Measurements from ENCODE around the gene DPPA3.
"Not testable (repeated sequence)": the region's sequence is repeated elsewhere in the genome, so short reads cannot be mapped to it uniquely, and the experiment has no call there.

DPPA3 gene

GRCh38 chr12:7668171-7668570 lies 43.1 kb upstream of the DPPA3 start:
- Histone ChIP-seq H2BK15ac (ENCODE audit: low read length) (no peak overlapping the region), H3K27ac (replicated peaks; ENCODE audit: low read length) (no peak overlapping the region)
- WGBS, 2 donors (ENCODE audit: extremely low coverage in 2 of 2, insufficient read length in 2 of 2, insufficient replicate concordance in 1 of 2): no CpG with 5 or more reads among the region's 5 CpGs

GRCh38 chr12:7675455-7675854 lies 35.8 kb upstream of the DPPA3 start:
- not testable (repeated sequence) for DNase-seq (ENCODE audit: low spot score)

More at GRCh38 chr12:7668171-7668570, 43.1 kb upstream of the DPPA3 start:
- Histone ChIP-seq H3K23ac (ENCODE audit: low read depth, low read length, poor library complexity) (no peak overlapping the region), H2BK5ac (ENCODE audit: low read length) (no peak overlapping the region), H3K27me3 (ENCODE audit: control insufficient read depth in 3 of 3, insufficient read depth in 3 of 3, low read depth in 1 of 3, low read length in 3 of 3) (no peaks in the 10 kb centered on the region), H3K4me3 (ENCODE audit: low read length in 2 of 2) (no peak overlapping the region), H3K4ac (ENCODE audit: low read length) (no peak overlapping the region), H2AK5ac (ENCODE audit: low read depth, low read length) (no peak overlapping the region), H3K9ac (ENCODE audit: low read depth, low read length, poor library complexity) (no peak overlapping the region), H2AFZ (ENCODE audit: low read length) (no peak overlapping the region), H3K18ac (ENCODE audit: low read length) (no peak overlapping the region), H3K36me3 (replicated peaks in 1 of 2; ENCODE audit: control insufficient read depth in 2 of 2, insufficient read depth in 2 of 2, low read length in 2 of 2) (no peaks in the 10 kb centered on the region), H3K9me3 (replicated peaks in 1 of 2; ENCODE audit: control insufficient read depth in 2 of 2, insufficient read depth in 1 of 2, low read depth in 1 of 2, low read length in 2 of 2) (no peaks in the 10 kb centered on the region), H3K79me1 (ENCODE audit: low read depth, low read length) (no peaks in the 10 kb centered on the region), H4K91ac (ENCODE audit: low read depth, low read length, poor library complexity) (no peak overlapping the region), H4K8ac (ENCODE audit: low read depth, low read length) (no peak overlapping the region), H2BK120ac (ENCODE audit: low read depth, low read length) (no peak overlapping the region), H2BK12ac (ENCODE audit: low read length) (no peak overlapping the region), H3K4me1 (ENCODE audit: control insufficient read depth in 2 of 2, insufficient read depth in 1 of 2, low read depth in 1 of 2, low read length in 2 of 2) (no peaks in the 10 kb centered on the region), H3K4me2 (ENCODE audit: insufficient read depth, low read length, poor library complexity, severe bottlenecking) (no peak overlapping the region), H3K14ac (ENCODE audit: low read length) (no peak overlapping the region)
- DNase-seq (ENCODE audit: low spot score): no peak

GRCh38 chr12:7677432-7677888 lies 33.8 kb upstream of the DPPA3 start:
- H2BK15ac ChIP-seq (ENCODE audit: low read length); H3K9me3 ChIP-seq (replicated peaks in 1 of 2; ENCODE audit: control insufficient read depth in 2 of 2, insufficient read depth in 1 of 2, low read depth in 1 of 2, low read length in 2 of 2); H2BK120ac ChIP-seq (ENCODE audit: low read depth, low read length); H2AK5ac ChIP-seq (ENCODE audit: low read depth, low read length); H4K91ac ChIP-seq (ENCODE audit: low read depth, low read length, poor library complexity); H3K4me2 ChIP-seq (ENCODE audit: insufficient read depth, low read length, poor library complexity, severe bottlenecking); H3K9ac ChIP-seq (ENCODE audit: low read depth, low read length, poor library complexity); H3K14ac ChIP-seq (ENCODE audit: low read length); DNase-seq (ENCODE audit: low spot score); H2AFZ ChIP-seq (ENCODE audit: low read length); H3K23ac ChIP-seq (ENCODE audit: low read depth, low read length, poor library complexity); H3K4me1 ChIP-seq (ENCODE audit: control insufficient read depth in 2 of 2, insufficient read depth in 1 of 2, low read depth in 1 of 2, low read length in 2 of 2); H3K4me3 ChIP-seq (ENCODE audit: low read length in 2 of 2); H2BK12ac ChIP-seq (ENCODE audit: low read length); H3K36me3 ChIP-seq (replicated peaks in 1 of 2; ENCODE audit: control insufficient read depth in 2 of 2, insufficient read depth in 2 of 2, low read length in 2 of 2); H3K27me3 ChIP-seq (ENCODE audit: control insufficient read depth in 3 of 3, insufficient read depth in 3 of 3, low read depth in 1 of 3, low read length in 3 of 3); H3K79me1 ChIP-seq (ENCODE audit: low read depth, low read length); H2BK5ac ChIP-seq (ENCODE audit: low read length); H3K4ac ChIP-seq (ENCODE audit: low read length); H3K18ac ChIP-seq (ENCODE audit: low read length); H3K27ac ChIP-seq (replicated peaks; ENCODE audit: low read length); H4K8ac ChIP-seq (ENCODE audit: low read depth, low read length): not testable (repeated sequence)
- WGBS, 2 donors (ENCODE audit: extremely low coverage in 2 of 2, insufficient read length in 2 of 2, insufficient replicate concordance in 1 of 2): no CpG with 5 or more reads among the region's 9 CpGs

More at GRCh38 chr12:7675455-7675854, 35.8 kb upstream of the DPPA3 start:
- not testable (repeated sequence) for H3K4ac ChIP-seq (ENCODE audit: low read length); H2BK15ac ChIP-seq (ENCODE audit: low read length); H3K18ac ChIP-seq (ENCODE audit: low read length); H2BK120ac ChIP-seq (ENCODE audit: low read depth, low read length); H4K91ac ChIP-seq (ENCODE audit: low read depth, low read length, poor library complexity); H3K4me2 ChIP-seq (ENCODE audit: insufficient read depth, low read length, poor library complexity, severe bottlenecking); H3K23ac ChIP-seq (ENCODE audit: low read depth, low read length, poor library complexity); H2AFZ ChIP-seq (ENCODE audit: low read length); H3K14ac ChIP-seq (ENCODE audit: low read length); H2BK5ac ChIP-seq (ENCODE audit: low read length); H3K36me3 ChIP-seq (replicated peaks in 1 of 2; ENCODE audit: control insufficient read depth in 2 of 2, insufficient read depth in 2 of 2, low read length in 2 of 2); H3K9me3 ChIP-seq (replicated peaks in 1 of 2; ENCODE audit: control insufficient read depth in 2 of 2, insufficient read depth in 1 of 2, low read depth in 1 of 2, low read length in 2 of 2); H3K4me1 ChIP-seq (ENCODE audit: control insufficient read depth in 2 of 2, insufficient read depth in 1 of 2, low read depth in 1 of 2, low read length in 2 of 2); H3K79me1 ChIP-seq (ENCODE audit: low read depth, low read length); H3K27ac ChIP-seq (replicated peaks; ENCODE audit: low read length); H3K9ac ChIP-seq (ENCODE audit: low read depth, low read length, poor library complexity); H2BK12ac ChIP-seq (ENCODE audit: low read length); H3K4me3 ChIP-seq (ENCODE audit: low read length in 2 of 2); H4K8ac ChIP-seq (ENCODE audit: low read depth, low read length); H2AK5ac ChIP-seq (ENCODE audit: low read depth, low read length); H3K27me3 ChIP-seq (ENCODE audit: control insufficient read depth in 3 of 3, insufficient read depth in 3 of 3, low read depth in 1 of 3, low read length in 3 of 3)
- no CpG with 5 or more reads among the region's 6 CpGs for WGBS, 2 donors (ENCODE audit: extremely low coverage in 2 of 2, insufficient read length in 2 of 2, insufficient replicate concordance in 1 of 2)

GRCh38 chr12:7678744-7679143 lies 32.5 kb upstream of the DPPA3 start:
- Histone ChIP-seq H3K36me3 (replicated peaks in 1 of 2; ENCODE audit: control insufficient read depth in 2 of 2, insufficient read depth in 2 of 2, low read length in 2 of 2) (no peaks in the 10 kb centered on the region), H3K27ac (replicated peaks; ENCODE audit: low read length) (no peak overlapping the region), H4K8ac (ENCODE audit: low read depth, low read length) (no peak overlapping the region), H3K23ac (ENCODE audit: low read depth, low read length, poor library complexity) (no peak overlapping the region), H3K4me2 (ENCODE audit: insufficient read depth, low read length, poor library complexity, severe bottlenecking) (no peak overlapping the region), H3K27me3 (ENCODE audit: control insufficient read depth in 3 of 3, insufficient read depth in 3 of 3, low read depth in 1 of 3, low read length in 3 of 3) (no peaks in the 10 kb centered on the region), H2BK15ac (ENCODE audit: low read length) (no peak overlapping the region), H3K14ac (ENCODE audit: low read length) (no peak overlapping the region), H3K4me1 (ENCODE audit: control insufficient read depth in 2 of 2, insufficient read depth in 1 of 2, low read depth in 1 of 2, low read length in 2 of 2) (no peaks in the 10 kb centered on the region), H2BK12ac (ENCODE audit: low read length) (no peak overlapping the region), H3K4ac (ENCODE audit: low read length) (no peak overlapping the region), H3K4me3 (ENCODE audit: low read length in 2 of 2) (no peak overlapping the region), H4K91ac (ENCODE audit: low read depth, low read length, poor library complexity) (no peak overlapping the region), H3K9ac (ENCODE audit: low read depth, low read length, poor library complexity) (peak overlapping the region; percentile 0), H3K79me1 (ENCODE audit: low read depth, low read length) (no peaks in the 10 kb centered on the region), H2BK5ac (ENCODE audit: low read length) (no peak overlapping the region), H2AFZ (ENCODE audit: low read length) (no peak overlapping the region), H3K9me3 (replicated peaks in 1 of 2; ENCODE audit: control insufficient read depth in 2 of 2, insufficient read depth in 1 of 2, low read depth in 1 of 2, low read length in 2 of 2) (no peaks in the 10 kb centered on the region), H3K18ac (ENCODE audit: low read length) (no peak overlapping the region), H2BK120ac (ENCODE audit: low read depth, low read length) (no peak overlapping the region), H2AK5ac (ENCODE audit: low read depth, low read length) (no peak overlapping the region)
- no peak for DNase-seq (ENCODE audit: low spot score)
- WGBS, 2 donors (ENCODE audit: extremely low coverage in 2 of 2, insufficient read length in 2 of 2, insufficient replicate concordance in 1 of 2): no CpG with 5 or more reads among the region's 8 CpGs
